GM12872 (cell line): ENCODE data around the gene KLF15.

Experiments
- TF ChIP-seq, protein P1 (sequence below): IDR thresholded peaks from 3 replicates; pipeline ENCODE4 v1.5.1; 2011; ENCODE audit warnings: low read depth, mild to moderate bottlenecking, low read length, moderate library complexity; ENCODE audit not compliant: insufficient read depth

Gene KLF15

DNA sequence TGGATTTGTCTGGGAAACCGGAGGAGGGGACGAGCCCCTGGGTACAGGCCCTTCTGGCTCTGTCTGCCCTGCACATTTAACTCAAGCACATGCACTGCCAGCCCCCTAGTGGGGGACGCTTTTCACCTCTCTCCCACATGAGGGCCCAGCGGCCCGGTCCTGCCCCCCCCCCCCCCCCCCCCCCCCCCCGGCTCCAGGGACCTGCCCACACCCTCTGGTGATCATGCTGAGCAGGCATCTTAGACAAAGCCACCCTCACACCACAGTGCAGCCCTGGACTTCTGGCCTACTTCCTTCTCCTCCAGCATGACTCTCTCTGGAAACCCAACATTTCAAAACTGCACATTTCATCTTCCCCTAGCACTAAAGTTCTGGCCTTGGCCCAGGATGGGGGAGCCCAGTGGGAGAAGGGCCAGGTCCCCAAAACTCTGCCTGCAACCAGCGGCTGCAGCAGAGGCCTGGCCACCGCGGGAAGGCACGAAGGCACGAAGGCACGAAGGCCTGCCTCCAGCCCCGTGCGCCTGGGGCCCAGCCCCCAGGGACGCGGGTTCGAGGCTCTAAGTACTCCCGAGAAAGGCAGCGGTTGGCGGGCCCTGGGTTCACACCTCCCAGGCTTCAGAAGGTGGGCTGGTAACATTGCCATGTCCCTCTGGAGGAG is 14.1 kb downstream of the KLF15 start:
- TF ChIP-seq, protein P1, sequence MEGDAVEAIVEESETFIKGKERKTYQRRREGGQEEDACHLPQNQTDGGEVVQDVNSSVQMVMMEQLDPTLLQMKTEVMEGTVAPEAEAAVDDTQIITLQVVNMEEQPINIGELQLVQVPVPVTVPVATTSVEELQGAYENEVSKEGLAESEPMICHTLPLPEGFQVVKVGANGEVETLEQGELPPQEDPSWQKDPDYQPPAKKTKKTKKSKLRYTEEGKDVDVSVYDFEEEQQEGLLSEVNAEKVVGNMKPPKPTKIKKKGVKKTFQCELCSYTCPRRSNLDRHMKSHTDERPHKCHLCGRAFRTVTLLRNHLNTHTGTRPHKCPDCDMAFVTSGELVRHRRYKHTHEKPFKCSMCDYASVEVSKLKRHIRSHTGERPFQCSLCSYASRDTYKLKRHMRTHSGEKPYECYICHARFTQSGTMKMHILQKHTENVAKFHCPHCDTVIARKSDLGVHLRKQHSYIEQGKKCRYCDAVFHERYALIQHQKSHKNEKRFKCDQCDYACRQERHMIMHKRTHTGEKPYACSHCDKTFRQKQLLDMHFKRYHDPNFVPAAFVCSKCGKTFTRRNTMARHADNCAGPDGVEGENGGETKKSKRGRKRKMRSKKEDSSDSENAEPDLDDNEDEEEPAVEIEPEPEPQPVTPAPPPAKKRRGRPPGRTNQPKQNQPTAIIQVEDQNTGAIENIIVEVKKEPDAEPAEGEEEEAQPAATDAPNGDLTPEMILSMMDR = no peak

DNA sequence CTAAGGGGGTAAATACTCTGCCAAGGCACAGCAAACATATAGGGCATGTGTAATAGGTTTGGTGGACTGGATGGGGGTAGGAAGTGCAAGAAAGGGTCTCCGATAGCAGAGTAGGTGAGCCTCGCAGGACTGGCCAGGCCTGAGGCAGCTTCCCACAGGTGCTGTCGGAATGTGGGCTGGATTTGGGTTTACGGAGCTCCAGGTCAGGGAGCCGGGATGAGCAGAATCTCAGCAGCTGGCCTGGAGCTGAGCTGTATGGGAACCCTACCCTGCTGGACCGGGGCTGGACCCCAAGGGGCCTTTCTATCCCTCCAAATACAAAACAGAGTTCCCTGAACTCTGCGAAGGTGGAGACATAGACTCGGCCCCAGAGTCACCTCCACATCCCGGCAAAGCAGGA is 15.0 kb downstream of the KLF15 start:
- TF ChIP-seq, protein P1 = no peak

DNA sequence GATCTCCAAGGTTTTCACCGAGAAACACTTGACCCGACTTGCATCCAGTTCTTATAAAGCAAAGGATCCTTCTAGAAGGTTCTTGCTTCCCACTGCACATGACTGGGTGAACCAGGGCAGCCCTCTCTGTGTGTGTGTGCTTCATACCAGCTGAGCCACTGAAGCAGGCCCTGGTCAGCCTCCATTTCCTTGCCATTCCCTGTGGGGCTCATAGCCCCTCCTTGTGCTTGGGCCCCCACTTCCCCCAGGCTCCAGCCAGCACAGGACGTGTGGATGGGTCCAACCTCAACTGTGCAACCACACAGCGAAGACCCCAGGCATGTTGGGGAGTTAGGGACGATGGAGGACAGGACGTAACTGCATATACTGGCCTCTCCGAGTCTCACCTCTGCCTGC is 15.5 kb downstream of the KLF15 start:
- TF ChIP-seq, protein P1 = no peak

DNA sequence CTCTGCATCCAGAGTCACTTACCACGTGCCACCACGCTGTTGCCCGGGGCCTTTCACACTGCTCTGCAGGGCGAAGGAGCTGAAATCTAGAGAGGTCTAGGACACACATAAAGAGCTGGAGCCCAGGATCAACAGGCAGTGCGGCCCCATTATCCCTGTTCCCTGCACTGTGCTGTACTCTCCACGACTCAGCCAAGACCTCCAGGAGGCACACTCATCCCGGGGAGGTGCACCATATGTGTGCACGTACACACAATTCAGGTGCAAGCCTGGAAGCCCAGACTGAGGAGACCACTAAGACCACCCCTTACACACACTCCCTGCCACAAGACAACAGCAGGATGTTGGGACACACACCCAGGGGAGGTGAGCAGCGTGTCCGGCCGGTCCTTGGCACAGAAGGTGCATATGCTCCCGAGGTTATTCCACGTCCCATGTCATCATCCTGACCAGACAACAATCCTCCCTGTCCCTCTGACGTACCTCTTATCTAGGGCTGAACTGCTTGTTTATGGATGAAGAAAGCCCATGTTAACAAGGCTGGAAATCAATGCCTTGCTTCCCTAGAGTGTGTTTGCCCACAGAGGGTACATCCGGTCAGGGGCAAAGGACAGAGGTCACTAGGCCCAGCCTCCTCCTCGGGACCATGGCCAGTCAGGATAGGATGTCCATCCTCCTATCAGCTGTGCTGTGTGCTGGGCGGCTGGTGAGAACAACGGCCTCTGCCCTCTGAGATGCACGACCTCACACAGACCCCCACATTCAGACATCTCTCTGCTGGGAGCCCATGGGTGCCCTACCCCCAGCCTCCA is 16.1 kb downstream of the KLF15 start:
- TF ChIP-seq, protein P1 = no peak

DNA sequence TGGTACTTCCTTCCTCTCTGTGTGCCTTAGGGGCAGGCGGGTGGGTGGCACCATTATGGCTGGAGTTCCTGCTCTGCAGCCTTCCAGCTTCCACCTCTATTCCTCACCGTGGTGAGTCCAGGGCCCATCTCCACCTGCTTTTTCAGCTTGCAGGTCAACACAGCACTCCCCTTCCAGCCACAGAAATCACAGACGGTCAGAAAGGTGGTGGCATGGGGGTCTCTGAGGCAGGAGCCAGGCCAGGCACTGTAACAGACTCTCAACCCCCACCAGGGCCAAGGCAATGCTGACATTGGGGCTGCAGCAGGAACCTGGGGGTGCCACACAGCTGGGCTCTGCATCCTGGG is 16.6 kb downstream of the KLF15 start:
- TF ChIP-seq, protein P1 = no peak

DNA sequence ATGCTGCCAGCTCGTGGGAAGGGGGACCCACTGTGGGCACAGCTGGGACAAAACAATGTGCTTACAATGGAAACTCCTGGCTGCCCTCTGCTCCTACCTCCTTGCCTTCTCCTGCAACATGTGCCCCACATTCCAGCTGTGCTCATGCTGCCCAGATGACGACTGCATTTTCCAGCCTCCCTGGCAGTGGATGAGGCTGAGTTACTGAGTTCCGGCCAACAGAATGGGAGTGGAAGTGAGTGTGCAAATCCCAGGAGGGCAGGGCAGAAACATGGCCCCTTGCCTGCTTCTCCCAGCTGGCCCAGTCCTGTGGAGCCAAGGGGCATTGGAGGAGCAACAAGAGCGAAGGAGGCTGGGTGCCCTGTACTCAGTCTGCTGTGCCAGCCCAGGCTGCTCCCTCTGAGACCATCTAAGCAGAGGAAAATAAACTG is 17.1 kb downstream of the KLF15 start:
- TF ChIP-seq, protein P1 = no peak

DNA sequence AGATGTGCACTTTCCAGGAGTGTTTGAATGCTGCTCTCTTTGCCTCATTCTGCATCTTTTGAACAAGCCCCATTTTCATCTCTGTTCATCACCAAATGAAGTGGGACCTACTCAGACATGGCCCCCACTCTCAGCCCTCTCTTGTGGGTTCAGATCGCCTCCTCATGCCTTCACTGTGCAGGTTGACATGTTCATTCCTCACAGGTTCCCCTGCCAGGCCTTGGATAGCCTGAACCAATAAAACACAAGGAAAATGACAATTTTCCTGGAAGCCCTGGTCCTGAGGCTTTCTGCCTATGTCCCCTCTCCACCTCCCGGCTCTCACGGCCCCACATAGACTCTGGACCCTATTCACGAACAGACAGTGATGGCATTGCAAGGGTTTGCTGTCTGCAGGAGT is 17.7 kb downstream of the KLF15 start:
- TF ChIP-seq, protein P1 = no peak
